ENCODE results near the gene ATP6V0B.

DNA sequence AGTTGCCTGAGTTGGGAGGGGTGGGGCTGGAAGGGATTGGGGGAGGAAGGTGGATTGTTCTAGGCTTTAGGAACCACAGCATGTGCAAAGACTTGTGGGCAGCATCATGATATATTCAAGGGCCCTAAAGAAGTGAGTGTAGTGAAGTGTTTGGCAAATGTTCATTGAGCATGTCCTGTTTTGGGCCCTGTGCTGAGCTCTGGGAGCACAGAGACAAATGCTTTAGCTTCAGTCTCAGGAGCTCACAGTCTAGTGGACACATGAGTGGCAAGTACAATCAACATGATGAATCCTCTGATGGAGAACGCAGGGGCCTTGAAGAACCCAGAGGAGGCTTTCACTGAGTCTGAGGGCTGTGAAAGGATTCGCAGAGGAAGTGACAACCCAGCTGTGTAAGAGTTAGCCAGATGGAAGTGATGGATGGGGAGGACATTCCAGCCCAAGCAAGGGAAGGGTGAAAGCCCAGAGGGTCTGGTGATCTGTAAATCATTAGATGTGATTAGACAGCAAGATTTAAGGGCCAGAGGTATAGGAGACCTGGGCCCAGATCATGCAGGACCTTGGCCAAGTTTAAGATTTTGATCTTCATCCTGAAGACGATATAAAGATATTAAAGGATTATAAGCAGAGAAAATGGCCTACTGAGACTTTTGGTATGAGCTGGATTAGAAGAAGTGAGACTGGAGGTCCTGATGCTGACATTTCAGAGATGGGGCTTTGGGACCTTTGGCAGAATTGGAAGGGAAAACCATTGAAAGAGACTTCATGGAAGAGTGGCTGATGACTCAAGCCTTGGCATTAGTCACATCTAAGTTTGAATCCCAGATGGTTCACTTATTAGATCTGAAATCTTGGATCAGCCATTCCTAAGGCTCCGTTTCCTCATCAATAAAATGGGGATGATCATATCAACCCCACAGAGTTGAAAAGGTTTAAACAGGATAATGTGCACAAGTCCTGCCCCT, 23.5 kb upstream of the ATP6V0B start:
- no peak for TF ChIP-seq GABPA (IDR thresholded peaks at IDR 0.05; ENCODE audit: borderline replicate concordance, insufficient read depth, low read length)
- no peak for TF ChIP-seq EZH2 (IDR thresholded peaks at IDR 0.05; ENCODE audit: low read depth, low read length, severe bottlenecking)
- TF ChIP-seq, protein P1, sequence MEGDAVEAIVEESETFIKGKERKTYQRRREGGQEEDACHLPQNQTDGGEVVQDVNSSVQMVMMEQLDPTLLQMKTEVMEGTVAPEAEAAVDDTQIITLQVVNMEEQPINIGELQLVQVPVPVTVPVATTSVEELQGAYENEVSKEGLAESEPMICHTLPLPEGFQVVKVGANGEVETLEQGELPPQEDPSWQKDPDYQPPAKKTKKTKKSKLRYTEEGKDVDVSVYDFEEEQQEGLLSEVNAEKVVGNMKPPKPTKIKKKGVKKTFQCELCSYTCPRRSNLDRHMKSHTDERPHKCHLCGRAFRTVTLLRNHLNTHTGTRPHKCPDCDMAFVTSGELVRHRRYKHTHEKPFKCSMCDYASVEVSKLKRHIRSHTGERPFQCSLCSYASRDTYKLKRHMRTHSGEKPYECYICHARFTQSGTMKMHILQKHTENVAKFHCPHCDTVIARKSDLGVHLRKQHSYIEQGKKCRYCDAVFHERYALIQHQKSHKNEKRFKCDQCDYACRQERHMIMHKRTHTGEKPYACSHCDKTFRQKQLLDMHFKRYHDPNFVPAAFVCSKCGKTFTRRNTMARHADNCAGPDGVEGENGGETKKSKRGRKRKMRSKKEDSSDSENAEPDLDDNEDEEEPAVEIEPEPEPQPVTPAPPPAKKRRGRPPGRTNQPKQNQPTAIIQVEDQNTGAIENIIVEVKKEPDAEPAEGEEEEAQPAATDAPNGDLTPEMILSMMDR (IDR thresholded peaks at IDR 0.05; ENCODE audit: control extremely low read depth in 1 of 3, insufficient read depth in 1 of 3, low read depth in 1 of 3, low read length in 3 of 3), result no peak
- no peak for TF ChIP-seq POLR2AphosphoS5 (IDR thresholded peaks at IDR 0.05; ENCODE audit: low read depth, low read length)
- TF ChIP-seq RFX5 (IDR thresholded peaks at IDR 0.05; ENCODE audit: borderline replicate concordance, low read depth, low read length), result no peak
